ENCODE measurements around the gene TPBGL. TPM values are rescaled to one million over a fixed set of nuclear protein-coding genes. Genes with fewer than 3 reads are reported as not detected.

TPBGL gene
- polyA plus RNA-seq, 3 donors, result not detected

DNA sequence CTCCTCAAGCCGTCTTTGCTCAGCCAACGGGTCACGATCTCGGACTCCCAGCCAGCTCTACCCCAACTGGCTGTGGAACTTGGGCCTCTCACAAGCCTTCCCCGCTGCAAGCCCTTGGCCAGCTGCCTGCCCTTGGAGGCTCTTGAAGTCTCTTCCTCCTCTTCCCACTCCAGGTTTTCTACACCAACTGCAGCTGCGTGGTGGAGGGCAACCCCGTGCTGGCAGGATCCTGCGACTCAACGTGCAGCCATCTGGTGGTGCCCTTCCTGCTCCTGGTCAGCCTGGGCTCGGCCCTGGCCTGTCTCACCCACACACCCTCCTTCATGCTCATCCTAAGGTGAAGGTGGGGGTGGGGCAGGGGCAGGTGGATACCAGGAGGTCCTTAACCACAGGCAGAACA is 40.5 kb upstream of the TPBGL start:
- intact Hi-C loops (cut with micrococcal nuclease), result no loop called here
- no peaks in the 10 kb centered on the region for H3K36me3 Mint-ChIP-seq
- peaks cover 8 to 10% of the 10 kb centered on the region in 2 donors for H3K4me1 ChIP-seq (ENCODE audit: control insufficient read depth in 1 of 2, insufficient read depth in 2 of 2, low read length in 2 of 2)
- H3K36me3 ChIP-seq (replicated peaks in 1 of 2; ENCODE audit: control insufficient read depth in 1 of 2, insufficient read depth in 2 of 2, low read length in 2 of 2), result no peaks in the 10 kb centered on the region
- TF ChIP-seq, protein P1, sequence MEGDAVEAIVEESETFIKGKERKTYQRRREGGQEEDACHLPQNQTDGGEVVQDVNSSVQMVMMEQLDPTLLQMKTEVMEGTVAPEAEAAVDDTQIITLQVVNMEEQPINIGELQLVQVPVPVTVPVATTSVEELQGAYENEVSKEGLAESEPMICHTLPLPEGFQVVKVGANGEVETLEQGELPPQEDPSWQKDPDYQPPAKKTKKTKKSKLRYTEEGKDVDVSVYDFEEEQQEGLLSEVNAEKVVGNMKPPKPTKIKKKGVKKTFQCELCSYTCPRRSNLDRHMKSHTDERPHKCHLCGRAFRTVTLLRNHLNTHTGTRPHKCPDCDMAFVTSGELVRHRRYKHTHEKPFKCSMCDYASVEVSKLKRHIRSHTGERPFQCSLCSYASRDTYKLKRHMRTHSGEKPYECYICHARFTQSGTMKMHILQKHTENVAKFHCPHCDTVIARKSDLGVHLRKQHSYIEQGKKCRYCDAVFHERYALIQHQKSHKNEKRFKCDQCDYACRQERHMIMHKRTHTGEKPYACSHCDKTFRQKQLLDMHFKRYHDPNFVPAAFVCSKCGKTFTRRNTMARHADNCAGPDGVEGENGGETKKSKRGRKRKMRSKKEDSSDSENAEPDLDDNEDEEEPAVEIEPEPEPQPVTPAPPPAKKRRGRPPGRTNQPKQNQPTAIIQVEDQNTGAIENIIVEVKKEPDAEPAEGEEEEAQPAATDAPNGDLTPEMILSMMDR (IDR thresholded peaks at IDR 0.05), result no peak
- H3K27me3 Mint-ChIP-seq (ENCODE audit: low read depth in 3 of 3), result peaks cover 17 to 32% (median 22%) of the 10 kb centered on the region in 3 donors
- WGBS (ENCODE audit: insufficient coverage), result 93% methylated on average over 5 of the region's 10 CpGs
- H3K4me2 ChIP-seq (replicated peaks; ENCODE audit: extremely low read depth, low read length, poor library complexity, severe bottlenecking), result no peak overlapping the region
- no peaks in the 10 kb centered on the region for H3K9me3 Mint-ChIP-seq
- peaks cover 10% of the 10 kb centered on the region for H3K4me1 Mint-ChIP-seq
- H3K27ac ChIP-seq (ENCODE audit: low read depth in 1 of 2, low read length in 2 of 2), result no peak overlapping the region
- no peak overlapping the region for H2AFZ ChIP-seq (ENCODE audit: insufficient read depth, low read depth, low read length, poor library complexity, severe bottlenecking)
- no peak overlapping the region for H3K27ac Mint-ChIP-seq
- H3K4me3 ChIP-seq (replicated peaks in 1 of 3; ENCODE audit: low read depth in 2 of 3, low read length in 3 of 3), result no peak overlapping the region
- H3K9ac ChIP-seq (ENCODE audit: insufficient read depth, low read length, poor library complexity, severe bottlenecking), result no peak overlapping the region
- H3K4me3 Mint-ChIP-seq, result peak overlapping the region in 1 of 2 donors; percentile 37
- H3K9me3 ChIP-seq (replicated peaks in 1 of 2; ENCODE audit: control insufficient read depth in 1 of 2, insufficient read depth in 1 of 2, low read length in 2 of 2), result no peaks in the 10 kb centered on the region
- no peaks in the 10 kb centered on the region for H3K79me2 ChIP-seq (ENCODE audit: insufficient read depth, low read length)
- H4K20me1 ChIP-seq (ENCODE audit: insufficient read depth, low read length), result no peaks in the 10 kb centered on the region
- DNase-seq, result no peak
- H3K27me3 ChIP-seq (ENCODE audit: control insufficient read depth in 2 of 2, insufficient read depth in 2 of 2, low read length in 2 of 2), result no peaks in the 10 kb centered on the region

DNA sequence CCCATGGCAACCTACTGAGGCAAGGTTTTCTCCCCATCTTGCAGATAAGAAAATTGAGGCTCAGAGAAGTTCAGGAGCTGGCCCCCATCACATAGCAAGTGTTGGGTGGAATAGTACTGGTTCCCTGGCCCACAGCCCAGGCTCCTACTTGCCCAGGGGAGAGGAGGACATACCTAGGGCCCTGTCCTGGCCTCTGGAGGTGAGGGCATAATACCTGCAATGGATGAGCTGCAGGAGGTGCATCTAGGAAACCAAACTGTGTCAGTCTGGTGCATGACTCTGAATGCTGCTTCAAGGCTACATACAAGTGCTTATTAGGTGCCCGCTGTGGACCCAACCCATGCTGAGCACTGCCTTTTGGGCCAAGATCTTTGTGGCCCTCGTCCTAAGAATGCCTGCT is 40.0 kb upstream of the TPBGL start:
- Mint-ChIP-seq H3K4me1 (peaks cover 5% of the 10 kb centered on the region), H3K27me3 (ENCODE audit: low read depth in 3 of 3) (peaks cover 17 to 30% (median 22%) of the 10 kb centered on the region in 3 donors), H3K27ac (no peak overlapping the region), H3K4me3 (no peak overlapping the region), H3K9me3 (no peaks in the 10 kb centered on the region), H3K36me3 (no peaks in the 10 kb centered on the region)
- H2AFZ ChIP-seq (ENCODE audit: insufficient read depth, low read depth, low read length, poor library complexity, severe bottlenecking), result no peak overlapping the region
- H3K27me3 ChIP-seq (ENCODE audit: control insufficient read depth in 2 of 2, insufficient read depth in 2 of 2, low read length in 2 of 2), result no peaks in the 10 kb centered on the region
- no peak overlapping the region for H3K9ac ChIP-seq (ENCODE audit: insufficient read depth, low read length, poor library complexity, severe bottlenecking)
- TF ChIP-seq, protein P1 (IDR thresholded peaks at IDR 0.05), result no peak
- no peaks in the 10 kb centered on the region for H3K36me3 ChIP-seq (replicated peaks in 1 of 2; ENCODE audit: control insufficient read depth in 1 of 2, insufficient read depth in 2 of 2, low read length in 2 of 2)
- WGBS (ENCODE audit: insufficient coverage), result 80% methylated on average over 2 of the region's 2 CpGs
- no peaks in the 10 kb centered on the region for H3K79me2 ChIP-seq (ENCODE audit: insufficient read depth, low read length)
- H3K9me3 ChIP-seq (replicated peaks in 1 of 2; ENCODE audit: control insufficient read depth in 1 of 2, insufficient read depth in 1 of 2, low read length in 2 of 2), result no peaks in the 10 kb centered on the region
- H4K20me1 ChIP-seq (ENCODE audit: insufficient read depth, low read length), result no peaks in the 10 kb centered on the region
- no peak overlapping the region for H3K4me2 ChIP-seq (replicated peaks; ENCODE audit: extremely low read depth, low read length, poor library complexity, severe bottlenecking)
- H3K4me1 ChIP-seq (ENCODE audit: control insufficient read depth in 1 of 2, insufficient read depth in 2 of 2, low read length in 2 of 2), result peaks cover 3 to 5% of the 10 kb centered on the region in 2 donors
- no peak for DNase-seq
- H3K4me3 ChIP-seq (replicated peaks in 1 of 3; ENCODE audit: low read depth in 2 of 3, low read length in 3 of 3), result no peak overlapping the region
- no peak overlapping the region for H3K27ac ChIP-seq (ENCODE audit: low read depth in 1 of 2, low read length in 2 of 2)
- intact Hi-C loops (cut with micrococcal nuclease), result no loop called here

All from CD14-positive monocyte (primary cell).